ENCODE measurements around the gene TFB1M.

TFB1M gene

GRCh38 chr6:155259204-155259603, 55.1 kb downstream of the TFB1M start:
- ChIA-PET CTCF (interaction anchor here (0.6 to 3.2 kb wide), 4 partner anchors 9 to 82 kb away, joined by 3 to 19 read pairs (median 4); no protein-coding TSS in a partner anchor), POLR2A (no interaction called here)
- Histone ChIP-seq H3K4me1 (ENCODE audit: control insufficient read depth, insufficient read depth, low read length) (no peaks in the 10 kb centered on the region), H3K36me3 (ENCODE audit: control insufficient read depth in 2 of 2, insufficient read depth in 1 of 2, low read length in 2 of 2) (peaks cover 11 to 80% of the 10 kb centered on the region in 2 experiments), H3K4me3 (ENCODE audit: low read depth, low read length) (no peak overlapping the region), H3K9me3 (ENCODE audit: control insufficient read depth, insufficient read depth, low read depth, low read length) (no peaks in the 10 kb centered on the region), H3K27ac (ENCODE audit: extremely low read depth, low read depth, low read length) (no peak overlapping the region)
- TF ChIP-seq ZNF239 (tag by site-specific recombination; IDR thresholded peaks at IDR 0.05) = no peak
- TF ChIP-seq SCRT2 (tag by site-specific recombination; IDR thresholded peaks at IDR 0.05) = peak; percentile 70
- TF ChIP-seq ZNF433 (tag by site-specific recombination; IDR thresholded peaks at IDR 0.05; ENCODE audit: low read depth) = no peak
- no peak for TF ChIP-seq ZNF560 (tag by site-specific recombination; IDR thresholded peaks at IDR 0.05; ENCODE audit: borderline replicate concordance)

- TF ChIP-seq GFI1B (tag by site-specific recombination; IDR thresholded peaks at IDR 0.05) (no peak), ZNF404 (tag by site-specific recombination; IDR thresholded peaks at IDR 0.05) (no peak), KLF8 (tag by site-specific recombination; IDR thresholded peaks at IDR 0.05) (no peak), ZNF362 (tag by site-specific recombination; IDR thresholded peaks at IDR 0.05) (no peak), ZNF610 (tag by site-specific recombination; IDR thresholded peaks at IDR 0.05; ENCODE audit: borderline replicate concordance) (no peak), ZNF132 (tag by site-specific recombination; IDR thresholded peaks at IDR 0.05; ENCODE audit: borderline replicate concordance) (no peak)
- H3K4me3 ChIP-seq (ENCODE audit: low read depth, low read length) = no peak overlapping the region
- POLR2A ChIA-PET = no interaction called here
- H3K4me1 ChIP-seq (ENCODE audit: control insufficient read depth, insufficient read depth, low read length) = no peaks in the 10 kb centered on the region
- no peaks in the 10 kb centered on the region for H3K9me3 ChIP-seq (ENCODE audit: control insufficient read depth, insufficient read depth, low read depth, low read length)
- peaks cover 11 to 82% of the 10 kb centered on the region in 2 experiments for H3K36me3 ChIP-seq (ENCODE audit: control insufficient read depth in 2 of 2, insufficient read depth in 1 of 2, low read length in 2 of 2)
- CTCF ChIA-PET = interaction anchor here (1.0 to 3.2 kb wide), 3 partner anchors 10 to 387 kb away, joined by 3 to 19 read pairs (median 3); no protein-coding TSS in a partner anchor
- H3K27ac ChIP-seq (ENCODE audit: extremely low read depth, low read depth, low read length) = no peak overlapping the region
Observed at GRCh38 chr6:155257796-155258195, 56.5 kb downstream of the TFB1M start.

GRCh38 chr6:155256122-155256795, 58.0 kb downstream of the TFB1M start:
- no peak for TF ChIP-seq ZNF571 (tag by site-specific recombination; IDR thresholded peaks at IDR 0.05)
- ChIA-PET CTCF (interaction anchor here (0.6 to 3.2 kb wide), 4 partner anchors 12 to 328 kb away, joined by 3 to 19 read pairs (median 4); no protein-coding TSS in a partner anchor), POLR2A (no interaction called here)
- Histone ChIP-seq H3K4me1 (ENCODE audit: control insufficient read depth, insufficient read depth, low read length) (no peaks in the 10 kb centered on the region), H3K27ac (ENCODE audit: extremely low read depth, low read depth, low read length) (no peak overlapping the region), H3K4me3 (ENCODE audit: low read depth, low read length) (no peak overlapping the region), H3K9me3 (ENCODE audit: control insufficient read depth, insufficient read depth, low read depth, low read length) (no peaks in the 10 kb centered on the region), H3K36me3 (ENCODE audit: control insufficient read depth in 2 of 2, insufficient read depth in 1 of 2, low read length in 2 of 2) (peaks cover 15 to 88% of the 10 kb centered on the region in 2 experiments)

- Histone ChIP-seq H3K36me3 (ENCODE audit: control insufficient read depth in 2 of 2, insufficient read depth in 1 of 2, low read length in 2 of 2) (peaks cover 15 to 95% of the 10 kb centered on the region in 2 experiments), H3K27ac (ENCODE audit: extremely low read depth, low read depth, low read length) (no peak overlapping the region), H3K4me1 (ENCODE audit: control insufficient read depth, insufficient read depth, low read length) (no peaks in the 10 kb centered on the region), H3K4me3 (ENCODE audit: low read depth, low read length) (no peak overlapping the region), H3K9me3 (ENCODE audit: control insufficient read depth, insufficient read depth, low read depth, low read length) (no peaks in the 10 kb centered on the region)
- ChIA-PET CTCF (no interaction called here), POLR2A (no interaction called here)
- TF ChIP-seq OSR2 (tag by site-specific recombination; IDR thresholded peaks at IDR 0.05) (no peak), ZNF473 (tag by site-specific recombination; IDR thresholded peaks at IDR 0.05) (no peak), ZSCAN4 (tag by site-specific recombination; IDR thresholded peaks at IDR 0.05) (no peak), ZNF626 (tag by site-specific recombination; IDR thresholded peaks at IDR 0.05) (no peak), ZNF391 (tag by site-specific recombination; IDR thresholded peaks at IDR 0.05; ENCODE audit: borderline replicate concordance, low read depth) (no peak), ZFHX2 (tag by site-specific recombination; conservative IDR thresholded peaks at IDR 0.05) (no peak), IKZF3 (tag by site-specific recombination; IDR thresholded peaks at IDR 0.05) (no peak), ZSCAN23 (tag by site-specific recombination; IDR thresholded peaks at IDR 0.05) (no peak), TCF7L2 (IDR thresholded peaks at IDR 0.05; ENCODE audit: borderline replicate concordance, low read depth, low read length) (no peak), ZBTB26 (tag by site-specific recombination; optimal IDR thresholded peaks at IDR 0.05) (no peak), ZNF174 (tag by site-specific recombination; IDR thresholded peaks at IDR 0.05) (no peak), MYNN (tag by site-specific recombination; IDR thresholded peaks at IDR 0.05; ENCODE audit: borderline replicate concordance) (no peak), ZNF26 (tag by site-specific recombination; IDR thresholded peaks at IDR 0.05) (no peak)
Observed at GRCh38 chr6:155254139-155254538, 60.1 kb downstream of the TFB1M start.
